ENCODE results near the gene CRTC3. TPM values are rescaled to one million over a fixed set of nuclear protein-coding genes. Genes with fewer than 3 reads are reported as not detected.
A peak's percentile ranks its signal among the peaks of the same experiment; 100 is the strongest.
"Not testable (repeated sequence)": the region's sequence is repeated elsewhere in the genome, so short reads cannot be mapped to it uniquely, and the experiment has no call there.

Gene CRTC3
- total RNA-seq, 2 experiments from 2014 or later, result 86.0 to 89.3 TPM

DNA sequence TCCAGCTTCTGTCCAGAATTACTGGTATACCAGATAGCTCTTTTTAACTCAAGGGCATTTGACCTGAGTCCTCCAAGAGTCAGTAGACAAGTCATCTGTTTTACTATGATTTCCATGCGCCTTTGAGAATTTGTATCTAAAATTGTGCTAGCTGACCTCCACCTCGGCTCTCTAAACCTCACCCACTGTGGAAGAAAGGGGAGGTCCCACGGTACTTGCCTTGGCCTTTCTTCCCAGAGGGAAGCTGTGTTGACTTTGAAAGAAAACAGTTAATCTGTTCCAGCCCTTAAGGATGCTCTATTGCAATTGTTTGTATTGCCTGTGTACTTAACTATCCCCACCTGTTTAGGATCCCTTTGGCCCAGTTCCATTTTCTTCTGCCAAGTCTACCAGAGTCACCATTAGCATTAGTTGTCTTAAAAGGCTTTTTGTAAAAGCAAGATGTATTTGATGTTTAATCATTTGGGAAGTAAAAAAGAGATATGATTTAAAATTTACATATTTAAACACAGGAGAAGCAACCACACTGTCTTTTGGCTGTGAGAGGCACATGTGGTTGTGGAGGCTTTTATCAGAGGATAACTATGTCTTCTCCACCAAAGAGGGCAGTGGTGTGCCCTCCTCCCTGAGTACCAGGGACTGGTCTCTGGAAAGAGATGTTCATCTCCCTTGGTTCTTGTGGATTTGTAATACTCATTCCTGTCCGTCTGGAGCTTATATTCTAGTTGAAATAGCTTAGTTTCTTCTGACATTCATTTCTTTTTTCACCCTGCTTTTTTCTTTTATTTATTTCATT, 88.8 kb downstream of the CRTC3 start:
- no peak for DNase-seq
- ChIA-PET CTCF (interaction anchor here (0.6 to 1.7 kb wide), 12 partner anchors 14 to 314 kb away, joined by 3 to 7 read pairs (median 3); partner anchors contain the start of gene HDDC3), POLR2A (interaction anchor here (0.6 to 2.8 kb wide), 8 partner anchors 19 to 317 kb away, joined by 3 to 13 read pairs (median 4); partner anchors contain the start of genes BLM, CRTC3 and UNC45A)
- peak overlapping the region; percentile 9 for H3K27ac Mint-ChIP-seq
- H3K36me3 Mint-ChIP-seq (ENCODE audit: low read depth), result peaks cover 53% of the 10 kb centered on the region
- no peaks in the 10 kb centered on the region for H3K27me3 Mint-ChIP-seq
- H3K9me3 Mint-ChIP-seq, result no peaks in the 10 kb centered on the region
- no peak overlapping the region for H3K4me3 Mint-ChIP-seq
- peaks cover 44% of the 10 kb centered on the region for H3K4me1 Mint-ChIP-seq

DNA sequence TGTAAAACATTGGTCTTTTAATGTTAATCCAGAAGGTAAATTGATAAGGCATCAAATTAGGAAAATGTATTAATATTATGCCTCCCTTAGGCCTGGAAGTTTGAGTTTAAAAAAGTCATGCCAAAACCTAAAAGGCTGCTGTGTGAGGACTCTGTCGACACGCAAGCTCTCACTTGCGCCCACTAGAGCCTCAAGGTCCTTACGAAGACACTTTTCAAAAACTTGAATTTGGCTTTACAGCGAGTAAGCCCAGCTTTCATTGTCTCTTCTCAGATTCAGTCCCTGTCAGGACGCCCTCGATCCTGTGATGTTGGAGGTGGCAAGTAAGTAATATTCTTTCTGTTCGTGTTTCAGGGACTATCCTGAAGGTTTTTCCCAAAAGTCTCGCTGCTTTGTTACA, 89.7 kb downstream of the CRTC3 start:
- H3K4me3 Mint-ChIP-seq, result peak overlapping the region; percentile 33
- CTCF ChIA-PET, result interaction anchor here (0.9 to 1.7 kb wide), 11 partner anchors 13 to 313 kb away, joined by 3 to 7 read pairs (median 3); partner anchors contain the start of gene HDDC3
- peaks cover 46% of the 10 kb centered on the region for H3K36me3 Mint-ChIP-seq (ENCODE audit: low read depth)

DNA sequence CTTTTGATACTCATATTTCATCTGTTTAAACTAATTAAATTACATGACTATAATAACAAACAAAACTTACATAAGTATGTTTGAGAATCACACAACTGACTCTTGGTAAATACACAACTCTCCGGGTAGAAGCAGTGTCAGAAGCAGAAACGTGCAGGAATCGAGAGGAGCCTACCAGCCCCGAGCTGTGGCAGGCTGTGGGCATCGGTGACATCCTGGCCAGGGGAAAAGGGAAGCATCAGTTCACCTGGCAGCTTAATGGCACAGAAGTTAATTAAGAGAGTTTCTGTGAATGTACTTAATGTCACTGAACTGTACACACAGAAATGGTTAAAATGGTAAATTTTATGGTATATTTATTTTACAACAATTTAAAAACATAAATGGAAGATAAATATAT, 90.2 kb downstream of the CRTC3 start:
- Mint-ChIP-seq H3K9me3 (no peaks in the 10 kb centered on the region), H3K4me1 (peaks cover 36% of the 10 kb centered on the region), H3K27me3 (no peaks in the 10 kb centered on the region), H3K4me3 (peak overlapping the region; percentile 33), H3K36me3 (ENCODE audit: low read depth) (peaks cover 43% of the 10 kb centered on the region), H3K27ac (peak overlapping the region; percentile 84)
- ChIA-PET POLR2A (interaction anchor here (0.9 to 2.8 kb wide), 7 partner anchors 9 to 315 kb away, joined by 3 to 13 read pairs (median 4); partner anchors contain the start of genes BLM, CRTC3 and UNC45A), CTCF (interaction anchor here (1.0 to 1.7 kb wide), 6 partner anchors 16 to 300 kb away, joined by 3 to 7 read pairs (median 4); no protein-coding TSS in a partner anchor)
- peak; percentile 27 for DNase-seq

More for the DNA sequence above, 89.7 kb downstream of the CRTC3 start:
- Mint-ChIP-seq H3K27ac (peak overlapping the region; percentile 84), H3K4me1 (peaks cover 37% of the 10 kb centered on the region), H3K27me3 (no peaks in the 10 kb centered on the region), H3K9me3 (no peaks in the 10 kb centered on the region)
- POLR2A ChIA-PET, result interaction anchor here (1.0 to 2.8 kb wide), 8 partner anchors 8 to 316 kb away, joined by 3 to 13 read pairs (median 4); partner anchors contain the start of genes BLM, CRTC3 and UNC45A
- no peak for DNase-seq

DNA sequence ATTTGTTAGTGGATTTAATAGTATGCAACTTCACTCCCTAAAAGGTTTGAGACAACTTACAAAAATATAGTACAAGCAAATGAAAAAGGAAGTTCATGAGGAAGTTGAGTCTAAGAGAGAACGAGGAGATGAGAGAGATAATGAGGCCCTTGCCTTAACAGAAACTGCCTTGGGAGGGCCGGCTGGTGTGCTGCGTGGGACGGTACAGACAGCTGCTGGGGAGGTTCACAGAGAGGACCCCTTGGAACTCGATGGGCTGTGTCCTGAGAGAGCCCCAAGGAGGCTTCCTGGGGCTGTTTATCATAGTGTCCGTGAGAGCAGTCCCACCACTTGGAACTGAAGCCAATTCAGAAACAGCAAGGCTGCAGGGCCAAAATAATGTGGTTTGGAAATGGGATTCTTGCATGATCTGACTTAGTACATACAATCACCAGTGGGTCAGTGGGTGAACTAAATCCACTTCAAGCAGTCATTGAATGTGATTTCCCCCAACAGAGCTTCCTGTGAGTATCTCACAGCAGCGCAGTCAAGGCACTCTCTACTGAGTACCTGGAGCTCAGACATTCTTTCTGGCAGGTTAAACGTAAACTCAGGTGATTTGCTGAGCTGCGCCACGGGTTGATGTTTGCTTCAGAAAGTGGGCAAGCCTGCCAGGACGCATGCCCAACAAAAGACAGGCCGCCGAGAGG, 90.8 kb downstream of the CRTC3 start:
- ChIA-PET CTCF (interaction anchor here (0.5 to 1.7 kb wide), 4 partner anchors 17 to 428 kb away, joined by 3 to 7 read pairs (median 4); partner anchors contain the start of gene MAN2A2), POLR2A (interaction anchor here (0.8 to 2.8 kb wide), 7 partner anchors 22 to 138 kb away, joined by 3 to 13 read pairs (median 4); partner anchors contain the start of genes BLM and CRTC3)
- Mint-ChIP-seq H3K36me3 (ENCODE audit: low read depth) (peaks cover 42% of the 10 kb centered on the region), H3K4me3 (peak overlapping the region; percentile 31), H3K27me3 (no peaks in the 10 kb centered on the region), H3K9me3 (no peaks in the 10 kb centered on the region), H3K27ac (peak overlapping the region; percentile 84), H3K4me1 (peaks cover 35% of the 10 kb centered on the region)
- DNase-seq, result peak; percentile 52

DNA sequence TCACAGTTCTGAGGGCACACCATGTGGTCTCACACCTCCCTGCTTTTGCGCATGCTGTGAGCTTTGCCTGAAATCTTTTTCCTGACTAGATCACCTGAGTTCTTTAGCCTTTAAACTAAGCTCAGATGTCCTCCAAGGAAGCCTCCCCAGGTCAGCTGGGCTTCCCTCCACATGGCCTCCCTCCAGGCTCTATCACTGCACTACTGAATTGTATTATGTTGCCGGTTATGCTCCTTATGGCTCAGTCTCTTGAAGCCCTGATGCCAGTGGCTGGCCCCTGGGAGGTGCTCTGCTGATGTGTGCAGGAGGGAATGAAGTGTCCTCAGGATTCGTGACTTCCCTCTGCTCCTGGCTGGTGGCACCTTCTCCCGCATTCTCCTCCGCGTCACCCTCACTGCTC, 94.1 kb downstream of the CRTC3 start:
- ChIA-PET POLR2A (no interaction called here), CTCF (interaction anchor here (0.6 kb wide), 1 partner anchor 21 kb away, joined by 3 read pairs; no protein-coding TSS in a partner anchor)
- Mint-ChIP-seq H3K9me3 (no peaks in the 10 kb centered on the region), H3K36me3 (ENCODE audit: low read depth) (peaks cover 39% of the 10 kb centered on the region), H3K27me3 (no peaks in the 10 kb centered on the region), H3K27ac (no peak overlapping the region), H3K4me1 (peaks cover 19% of the 10 kb centered on the region), H3K4me3 (no peak overlapping the region)
- no peak for DNase-seq

DNA sequence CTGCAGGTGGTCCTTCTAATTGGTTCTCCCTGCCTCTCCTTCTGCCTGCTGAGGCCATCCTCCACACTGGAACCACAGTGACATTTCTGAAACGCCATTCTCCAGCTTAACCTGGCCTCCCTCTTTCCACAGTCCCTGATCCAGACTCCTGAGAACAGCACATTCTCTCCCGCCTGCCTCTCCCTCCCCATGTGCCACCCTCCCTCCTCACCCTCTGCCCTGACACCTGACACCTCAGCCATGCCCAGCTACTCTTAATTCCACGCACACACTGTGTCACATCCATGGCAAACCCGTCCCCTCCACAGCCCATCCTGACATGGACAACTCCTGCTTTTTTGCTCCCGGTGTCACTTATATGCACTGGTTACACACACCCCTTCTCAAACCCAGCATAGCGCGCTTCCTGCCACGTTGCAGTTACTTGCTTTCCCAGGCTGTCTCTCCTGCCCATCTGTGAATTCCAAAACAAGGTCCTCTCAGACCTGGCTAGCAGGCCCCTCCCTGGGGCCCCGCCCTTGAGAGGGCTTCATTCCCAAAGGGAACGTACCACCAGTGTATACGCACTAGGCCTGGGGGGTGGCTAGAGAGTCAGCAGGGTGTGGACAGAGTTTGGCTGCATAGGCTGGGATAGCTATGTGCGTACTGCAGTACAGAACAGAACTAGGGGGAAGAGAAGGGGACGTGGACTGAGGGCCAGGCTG, 94.7 kb downstream of the CRTC3 start:
- POLR2A ChIA-PET, result no interaction called here
- CTCF ChIA-PET, result interaction anchor here (0.6 kb wide), 1 partner anchor 21 kb away, joined by 3 read pairs; no protein-coding TSS in a partner anchor

DNA sequence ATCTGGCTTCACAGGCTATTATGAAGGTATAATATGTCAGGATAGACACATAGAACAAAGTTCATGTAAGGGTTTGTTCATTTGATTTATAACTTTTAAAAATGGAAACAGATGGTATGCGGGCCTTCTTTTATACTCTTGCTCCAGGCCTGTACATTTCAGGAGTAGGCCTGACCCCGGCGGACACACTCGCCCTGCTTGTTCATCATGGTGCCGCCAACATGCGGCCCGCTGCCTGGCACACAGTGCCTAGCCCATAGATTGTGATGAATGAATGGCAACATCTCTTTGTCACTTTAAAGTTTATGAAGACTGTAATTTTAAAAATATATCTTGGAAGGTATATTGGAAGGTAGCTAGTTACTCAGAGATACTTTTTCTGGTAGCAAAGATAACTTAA, 95.3 kb downstream of the CRTC3 start:
- Mint-ChIP-seq H3K27ac (no peak overlapping the region), H3K4me1 (peaks cover 9% of the 10 kb centered on the region)
- CTCF ChIA-PET, result no interaction called here

More for the DNA sequence above, 94.7 kb downstream of the CRTC3 start:
- H3K36me3 Mint-ChIP-seq (ENCODE audit: low read depth), result peaks cover 43% of the 10 kb centered on the region
- no peak overlapping the region for H3K27ac Mint-ChIP-seq
- H3K4me1 Mint-ChIP-seq, result peaks cover 15% of the 10 kb centered on the region
- H3K4me3 Mint-ChIP-seq, result no peak overlapping the region
- H3K9me3 Mint-ChIP-seq, result no peaks in the 10 kb centered on the region
- H3K27me3 Mint-ChIP-seq, result no peaks in the 10 kb centered on the region
- DNase-seq, result no peak

DNA sequence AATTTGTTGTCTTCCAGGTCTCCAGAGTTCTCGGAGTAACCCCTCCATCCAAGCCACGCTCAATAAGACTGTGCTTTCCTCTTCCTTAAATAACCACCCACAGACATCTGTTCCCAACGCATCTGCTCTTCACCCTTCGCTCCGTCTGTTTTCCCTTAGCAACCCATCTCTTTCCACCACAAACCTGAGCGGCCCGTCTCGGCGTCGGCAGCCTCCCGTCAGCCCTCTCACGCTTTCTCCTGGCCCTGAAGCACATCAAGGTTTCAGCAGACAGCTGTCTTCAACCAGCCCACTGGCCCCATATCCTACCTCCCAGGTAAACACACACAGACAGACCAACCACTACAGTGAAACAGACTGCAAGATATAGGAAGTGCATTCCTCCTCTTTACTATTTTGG, 99.5 kb downstream of the CRTC3 start:
- H3K4me3 Mint-ChIP-seq, result no peak overlapping the region
- H3K27ac Mint-ChIP-seq, result no peak overlapping the region
- H3K4me1 Mint-ChIP-seq, result no peaks in the 10 kb centered on the region
- no peaks in the 10 kb centered on the region for H3K27me3 Mint-ChIP-seq
- POLR2A ChIA-PET, result no interaction called here
- CTCF ChIA-PET, result no interaction called here
- H3K36me3 Mint-ChIP-seq (ENCODE audit: low read depth), result peaks cover 59% of the 10 kb centered on the region
- DNase-seq, result no peak
- H3K9me3 Mint-ChIP-seq, result no peaks in the 10 kb centered on the region

More for the DNA sequence above, 95.3 kb downstream of the CRTC3 start:
- H3K4me3 Mint-ChIP-seq, result no peak overlapping the region
- H3K9me3 Mint-ChIP-seq, result no peaks in the 10 kb centered on the region
- peaks cover 44% of the 10 kb centered on the region for H3K36me3 Mint-ChIP-seq (ENCODE audit: low read depth)
- no peaks in the 10 kb centered on the region for H3K27me3 Mint-ChIP-seq
- POLR2A ChIA-PET, result no interaction called here
- DNase-seq, result no peak

DNA sequence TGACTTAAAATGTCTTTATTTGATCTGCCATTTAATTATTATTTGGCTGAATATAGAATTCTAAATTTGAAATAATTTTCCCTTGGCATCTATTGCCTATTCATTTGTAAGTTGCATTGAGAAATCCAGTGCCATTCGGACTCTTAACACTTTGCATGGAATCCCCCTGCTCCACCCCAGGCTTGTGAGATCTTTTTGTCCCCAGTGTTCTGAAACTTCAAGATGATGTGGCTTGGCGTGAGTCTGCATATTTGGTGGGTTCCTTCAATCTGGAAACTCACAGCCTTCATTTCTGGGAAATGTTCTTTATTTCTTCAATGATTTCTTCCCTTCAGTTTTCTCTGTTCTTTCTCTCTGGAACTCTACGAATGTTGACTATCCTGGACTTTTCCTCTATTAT, 103.6 kb downstream of the CRTC3 start:
- no peak overlapping the region for H3K4me3 Mint-ChIP-seq
- H3K27ac Mint-ChIP-seq, result no peak overlapping the region
- DNase-seq, result no peak
- no peaks in the 10 kb centered on the region for H3K27me3 Mint-ChIP-seq
- ChIA-PET POLR2A (interaction anchor here (0.7 kb wide), 1 partner anchor 234 kb away, joined by 3 read pairs; no protein-coding TSS in a partner anchor), CTCF (no interaction called here)
- H3K9me3 Mint-ChIP-seq, result peaks cover 2% of the 10 kb centered on the region
- H3K4me1 Mint-ChIP-seq, result no peaks in the 10 kb centered on the region
- peaks cover 70% of the 10 kb centered on the region for H3K36me3 Mint-ChIP-seq (ENCODE audit: low read depth)

DNA sequence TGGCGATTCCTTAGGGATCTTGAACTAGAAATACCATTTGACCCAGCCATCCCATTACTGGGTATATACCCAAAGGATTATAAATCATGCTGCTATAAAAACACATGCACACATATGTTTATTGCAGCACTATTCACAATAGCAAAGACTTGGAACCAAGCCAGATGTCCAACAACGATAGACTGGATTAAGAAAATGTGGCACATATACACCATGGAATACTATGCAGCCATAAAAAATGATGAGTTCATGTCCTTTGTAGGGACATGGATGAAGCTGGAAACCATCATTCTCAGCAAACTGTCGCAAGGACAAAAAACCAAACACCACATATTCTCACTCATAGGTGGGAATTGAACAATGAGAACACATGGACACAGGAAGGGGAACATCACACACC, 107.3 kb downstream of the CRTC3 start:
- DNase-seq, CTCF ChIA-PET, H3K4me3 Mint-ChIP-seq, H3K4me1 Mint-ChIP-seq, H3K9me3 Mint-ChIP-seq, POLR2A ChIA-PET, H3K27ac Mint-ChIP-seq, H3K27me3 Mint-ChIP-seq: not testable (repeated sequence)
- H3K36me3 Mint-ChIP-seq (ENCODE audit: low read depth), result peaks cover 65% of the 10 kb centered on the region

DNA sequence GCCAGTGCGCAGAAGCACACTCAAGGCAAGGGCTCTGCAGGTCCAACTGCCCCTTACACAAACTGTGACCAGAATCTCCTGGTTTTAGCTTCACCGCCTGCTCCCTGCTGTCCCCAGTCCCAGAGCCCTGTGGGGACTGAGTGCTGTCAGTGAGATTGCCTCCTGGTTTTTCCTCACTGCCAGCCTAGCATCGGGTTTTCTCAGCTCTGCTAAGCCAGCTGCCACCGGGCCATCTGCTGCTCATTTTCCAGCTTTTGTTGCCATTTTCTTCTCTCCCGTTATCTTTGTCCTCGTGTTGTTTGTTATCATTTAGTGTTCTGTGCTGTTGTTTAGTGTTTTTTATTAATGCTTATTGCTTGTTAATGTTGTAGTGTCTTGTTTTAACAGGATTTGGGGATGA, 108.0 kb downstream of the CRTC3 start:
- H3K27ac Mint-ChIP-seq, result no peak overlapping the region
- ChIA-PET CTCF (no interaction called here), POLR2A (interaction anchor here (1.0 kb wide), 2 partner anchors 12 to 19 kb away, joined by 3 read pairs; no protein-coding TSS in a partner anchor)
- peaks cover 2% of the 10 kb centered on the region for H3K9me3 Mint-ChIP-seq
- H3K4me1 Mint-ChIP-seq, result no peaks in the 10 kb centered on the region
- H3K4me3 Mint-ChIP-seq, result no peak overlapping the region
- H3K36me3 Mint-ChIP-seq (ENCODE audit: low read depth), result peaks cover 71% of the 10 kb centered on the region
- DNase-seq, result no peak
- H3K27me3 Mint-ChIP-seq, result no peaks in the 10 kb centered on the region

DNA sequence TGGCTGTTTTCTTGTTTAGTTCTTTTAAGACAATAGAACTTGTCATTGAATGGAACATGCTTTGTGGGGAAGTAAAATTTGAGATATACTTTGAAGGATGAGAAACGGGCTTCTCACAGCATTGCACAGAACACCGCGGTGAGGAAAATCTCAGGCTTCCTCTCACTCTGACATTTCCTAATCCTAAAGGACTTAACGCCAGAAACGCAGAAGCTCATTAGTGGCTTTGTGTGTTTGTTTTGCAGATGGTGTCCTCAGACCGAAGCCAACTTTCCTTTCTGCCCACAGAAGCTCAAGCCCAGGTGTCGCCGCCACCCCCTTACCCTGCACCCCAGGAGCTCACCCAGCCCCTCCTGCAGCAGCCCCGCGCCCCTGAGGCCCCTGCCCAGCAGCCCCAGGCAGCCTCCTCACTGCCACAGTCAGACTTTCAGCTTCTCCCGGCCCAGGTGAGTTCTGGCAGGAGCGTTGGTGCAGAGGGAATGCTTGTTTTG, 108.5 kb downstream of the CRTC3 start:
- POLR2A ChIA-PET, result interaction anchor here (1.0 kb wide), 2 partner anchors 12 to 20 kb away, joined by 3 read pairs; no protein-coding TSS in a partner anchor
- peaks cover 71% of the 10 kb centered on the region for H3K36me3 Mint-ChIP-seq (ENCODE audit: low read depth)

More for the DNA sequence above, 108.5 kb downstream of the CRTC3 start:
- H3K4me1 Mint-ChIP-seq, result no peaks in the 10 kb centered on the region
- no peak for DNase-seq
- no peak overlapping the region for H3K4me3 Mint-ChIP-seq
- no peak overlapping the region for H3K27ac Mint-ChIP-seq
- peaks cover 2% of the 10 kb centered on the region for H3K9me3 Mint-ChIP-seq
- H3K27me3 Mint-ChIP-seq, result no peaks in the 10 kb centered on the region
- CTCF ChIA-PET, result interaction anchor here (0.5 to 1.2 kb wide), 2 partner anchors 10 to 335 kb away, joined by 3 to 4 read pairs; no protein-coding TSS in a partner anchor

Measured in activated CD4-positive, alpha-beta memory T cell treated with anti-CD3 and anti-CD28 coated beads, Interleukin-2, amount 10 ng/mL, durations not matched to agents 7 days and 5 days (primary cell).